Esophagus muscularis mucosa (tissue), 4 donors: ENCODE data around the gene USP47. TPM values are rescaled to one million over a fixed set of nuclear protein-coding genes. Genes with fewer than 3 reads are reported as not detected.

Experiments used
- DNase-seq: peaks from one replicate; pipeline ENCODE4 v3.0.0-alpha.2; 2017; ENCODE audit errors: extremely low spot score
- H3K27ac ChIP-seq, 4 donors: fragments of 200-600 bp; sonication (generic); replicated peaks in 1 of 4; 1 replicate in 3 of 4; 2 replicates in 1 of 4; pipeline ENCODE4 v1.5.1; 2016 to 2019; ENCODE audit warnings: mild to moderate bottlenecking in 1 of 4
- H3K27me3 ChIP-seq, 4 donors: fragments of 200-600 bp; sonication (generic); one replicate each; pipeline versions ENCODE4 v1.5.1 to v1.6.0; 2016 to 2019
- H3K36me3 ChIP-seq, 4 donors: fragments of 200-600 bp; sonication (generic); one replicate each; pipeline ENCODE4 v1.5.1; 2016 to 2019
- H3K4me1 ChIP-seq, 4 donors: fragments of 200-600 bp; sonication (generic); one replicate each; pipeline ENCODE4 v1.5.1; 2016 to 2019
- H3K4me3 ChIP-seq, 4 donors: fragments of 200-600 bp; sonication (generic); 1 replicate in 2 of 4; 2 replicates in 2 of 4; pipeline ENCODE4 v1.5.1; 2016 to 2019; ENCODE audit warnings: mild to moderate bottlenecking in 4 of 4, moderate library complexity in 1 of 4
- H3K9me3 ChIP-seq, 4 donors: fragments of 200-600 bp; sonication (generic); 1 replicate in 3 of 4; 2 replicates in 1 of 4; pipeline ENCODE4 v1.5.1; 2016 to 2019
- EP300 ChIP-seq: sonication (generic); formaldehyde crosslinking; IDR thresholded peaks from one replicate; pipeline ENCODE4 v1.6.1; 2017; ENCODE audit warnings: antibody characterized with exemption
- POLR2A ChIP-seq: fragments of 450-650 bp; IDR thresholded peaks from one replicate; pipeline ENCODE4 v1.6.1; 2017; ENCODE audit warnings: antibody characterized with exemption, moderate library complexity, mild to moderate bottlenecking, low read depth
- POLR2AphosphoS5 ChIP-seq, 2 donors: sonication (generic); formaldehyde crosslinking; IDR thresholded peaks; one replicate each; pipeline ENCODE4 v1.6.1; 2017; ENCODE audit warnings: antibody characterized with exemption in 2 of 2
- WGBS: methylation state at CpG from one replicate; pipeline ENCODE4 v1.1.5; 2018; 5-methylcytosine and 5-hydroxymethylcytosine counted together
- intact Hi-C: fragments of 100-400 bp; cut with DNase I; formaldehyde crosslinking; loops from one replicate; pipeline ENCODE4 v1.15.1; 2023
- total RNA-seq, 4 donors: library from RNA; depleted of rRNA; stranded (reverse); fragments of >200 nt; gene quantifications; one replicate each; pipeline versions ENCODE4 v1.1.0 to v1.2.1, GENCODE V29; 2016
- TF ChIP-seq, protein P1 (sequence below), 3 experiments: fragments of 200-600 bp in 2 of 3; fragments of 450-650 bp in 1 of 3; sonication (generic) in 2 of 3; IDR thresholded peaks; one replicate each; pipeline ENCODE4 v1.5.1; 2017 to 2019; ENCODE audit warnings: antibody characterized with exemption in 3 of 3, mild to moderate bottlenecking in 2 of 3, moderate library complexity in 1 of 3

USP47 gene
- total RNA-seq, 4 donors from 2014 or later = 86.2 to 112 (median 96.5) TPM

DNA sequence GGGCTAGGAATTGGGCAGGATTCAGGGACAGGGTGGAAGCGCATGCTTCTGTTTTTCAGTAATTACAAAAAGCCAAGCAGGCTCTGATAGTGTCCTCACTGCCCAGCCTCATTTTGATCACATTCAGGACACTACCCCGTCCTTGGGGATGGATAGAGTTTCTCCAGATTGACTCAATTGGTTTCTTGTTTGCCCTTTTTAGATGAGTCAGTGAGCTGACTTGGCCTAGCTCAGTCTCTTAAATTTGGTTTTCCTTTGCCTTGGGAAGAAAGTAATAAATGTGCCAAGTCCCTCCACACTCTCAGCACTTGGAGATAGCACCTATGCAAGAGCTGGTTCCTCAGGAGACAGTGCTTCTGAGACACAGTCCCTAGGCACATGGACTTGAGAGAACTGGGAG, 141.2 kb downstream of the USP47 start:
- 89% methylated on average over 2 of the region's 2 CpGs for WGBS
- H3K4me1 ChIP-seq = peaks cover 40 to 77% (median 60%) of the 10 kb centered on the region in 4 donors
- intact Hi-C loops = no loop called here
- H3K36me3 ChIP-seq = no peaks in the 10 kb centered on the region
- H3K27ac ChIP-seq = no peak overlapping the region
- no peaks in the 10 kb centered on the region for H3K9me3 ChIP-seq
- DNase-seq = no peak
- TF ChIP-seq POLR2AphosphoS5 (IDR thresholded peaks at IDR 0.05) (no peak), POLR2A (no peak), EP300 (no peak)
- TF ChIP-seq, protein P1, sequence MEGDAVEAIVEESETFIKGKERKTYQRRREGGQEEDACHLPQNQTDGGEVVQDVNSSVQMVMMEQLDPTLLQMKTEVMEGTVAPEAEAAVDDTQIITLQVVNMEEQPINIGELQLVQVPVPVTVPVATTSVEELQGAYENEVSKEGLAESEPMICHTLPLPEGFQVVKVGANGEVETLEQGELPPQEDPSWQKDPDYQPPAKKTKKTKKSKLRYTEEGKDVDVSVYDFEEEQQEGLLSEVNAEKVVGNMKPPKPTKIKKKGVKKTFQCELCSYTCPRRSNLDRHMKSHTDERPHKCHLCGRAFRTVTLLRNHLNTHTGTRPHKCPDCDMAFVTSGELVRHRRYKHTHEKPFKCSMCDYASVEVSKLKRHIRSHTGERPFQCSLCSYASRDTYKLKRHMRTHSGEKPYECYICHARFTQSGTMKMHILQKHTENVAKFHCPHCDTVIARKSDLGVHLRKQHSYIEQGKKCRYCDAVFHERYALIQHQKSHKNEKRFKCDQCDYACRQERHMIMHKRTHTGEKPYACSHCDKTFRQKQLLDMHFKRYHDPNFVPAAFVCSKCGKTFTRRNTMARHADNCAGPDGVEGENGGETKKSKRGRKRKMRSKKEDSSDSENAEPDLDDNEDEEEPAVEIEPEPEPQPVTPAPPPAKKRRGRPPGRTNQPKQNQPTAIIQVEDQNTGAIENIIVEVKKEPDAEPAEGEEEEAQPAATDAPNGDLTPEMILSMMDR (IDR thresholded peaks at IDR 0.05) = no peak
- H3K4me3 ChIP-seq = no peak overlapping the region
- H3K27me3 ChIP-seq = no peaks in the 10 kb centered on the region

DNA sequence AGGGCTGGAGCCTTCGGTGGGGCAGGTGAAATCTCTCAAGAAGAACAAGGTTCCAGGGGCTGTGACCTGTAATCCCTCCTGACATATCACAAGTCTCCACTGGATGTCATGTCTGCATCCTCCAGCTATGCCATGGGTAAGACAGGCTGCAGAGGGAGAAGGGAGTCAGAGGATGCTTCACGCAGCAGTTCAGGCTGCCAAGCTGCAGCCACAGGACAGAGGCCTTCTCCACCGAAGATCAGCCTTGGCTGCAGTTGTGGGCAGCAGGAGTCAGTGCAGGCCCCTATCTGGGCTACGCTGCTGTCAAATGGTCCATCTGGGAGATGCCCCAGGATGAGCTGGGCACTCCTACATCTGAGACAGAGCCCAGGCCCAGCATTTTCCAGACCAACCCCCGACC, 141.7 kb downstream of the USP47 start:
- Histone ChIP-seq H3K4me1 (peaks cover 40 to 77% (median 60%) of the 10 kb centered on the region in 4 donors), H3K36me3 (no peaks in the 10 kb centered on the region)
- intact Hi-C loops = no loop called here

DNA sequence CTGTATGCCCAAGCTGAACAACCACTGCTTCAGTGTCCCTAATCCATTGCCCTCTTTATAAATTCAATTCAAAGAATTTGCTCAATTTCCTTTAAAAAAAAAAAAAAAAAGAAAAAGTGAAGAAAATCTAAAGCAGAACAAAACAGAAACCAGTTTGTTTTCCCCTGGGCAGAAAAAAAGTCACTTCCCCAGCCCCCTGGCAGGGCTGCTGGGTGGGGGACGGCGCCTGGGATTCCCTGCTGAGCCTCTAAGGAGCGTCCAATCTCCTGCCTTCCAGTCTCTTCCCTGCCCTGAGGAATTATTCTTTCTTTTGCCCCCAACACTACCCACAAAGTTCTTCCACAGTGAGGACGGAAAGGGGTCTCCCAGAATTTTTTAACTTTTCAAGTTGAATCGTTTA, 142.8 kb downstream of the USP47 start:
- H3K27me3 ChIP-seq = no peaks in the 10 kb centered on the region
- no peak overlapping the region for H3K27ac ChIP-seq
- TF ChIP-seq POLR2AphosphoS5 (IDR thresholded peaks at IDR 0.05) = no peak
- TF ChIP-seq POLR2A = no peak
- TF ChIP-seq, protein P1 (IDR thresholded peaks at IDR 0.05) = no peak
- TF ChIP-seq EP300 = no peak
- intact Hi-C loops = no loop called here
- 70% methylated on average over 5 of the region's 5 CpGs for WGBS
- peaks cover 35 to 71% (median 55%) of the 10 kb centered on the region in 4 donors for H3K4me1 ChIP-seq
- H3K4me3 ChIP-seq = no peak overlapping the region
- H3K36me3 ChIP-seq = no peaks in the 10 kb centered on the region
- no peaks in the 10 kb centered on the region for H3K9me3 ChIP-seq
- DNase-seq = no peak

More for the DNA sequence above, 141.7 kb downstream of the USP47 start:
- H3K27ac ChIP-seq = no peak overlapping the region
- no peak for TF ChIP-seq POLR2A
- DNase-seq = no peak
- H3K27me3 ChIP-seq = no peaks in the 10 kb centered on the region
- WGBS = 60% methylated on average over 3 of the region's 5 CpGs
- H3K9me3 ChIP-seq = no peaks in the 10 kb centered on the region
- no peak overlapping the region for H3K4me3 ChIP-seq

DNA sequence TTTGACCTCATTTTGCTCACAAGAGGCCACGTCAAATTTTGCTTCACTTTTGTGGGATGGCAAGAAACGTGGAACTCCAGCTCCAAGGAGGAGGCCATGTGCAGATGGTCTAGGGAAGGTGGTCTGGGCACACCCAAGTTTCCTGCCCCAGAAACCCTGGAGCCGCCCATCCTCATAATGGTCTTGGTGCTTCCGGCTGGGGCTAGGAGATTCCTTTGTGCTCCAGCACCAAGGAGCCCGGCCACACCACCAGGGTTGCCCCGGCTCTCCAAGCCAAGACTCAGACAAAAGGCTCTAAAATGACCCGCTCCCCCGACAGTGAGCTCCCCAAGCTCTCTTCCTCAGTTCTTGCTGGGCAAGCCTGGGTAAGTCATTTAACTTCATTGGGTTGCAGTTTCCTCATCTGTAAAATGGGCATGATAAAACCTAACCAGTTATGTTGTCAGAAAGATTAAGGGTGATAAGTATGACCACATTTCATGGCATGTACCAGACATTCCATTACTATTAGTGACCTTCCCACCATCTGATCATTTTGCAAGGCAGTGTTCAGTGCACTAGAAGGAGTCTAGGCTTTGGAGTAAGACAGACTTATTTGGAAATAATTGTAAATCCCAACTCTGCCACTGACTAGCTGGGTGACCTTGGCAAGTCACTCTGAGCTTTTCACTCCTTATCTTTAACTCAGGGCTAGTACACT, 143.4 kb downstream of the USP47 start:
- H3K27ac ChIP-seq = no peak overlapping the region
- TF ChIP-seq EP300 (no peak), POLR2AphosphoS5 (IDR thresholded peaks at IDR 0.05) (no peak), POLR2A (no peak)
- TF ChIP-seq, protein P1 (IDR thresholded peaks at IDR 0.05) = no peak
- intact Hi-C loops = no loop called here
- 78% methylated on average over 3 of the region's 8 CpGs for WGBS
- no peaks in the 10 kb centered on the region for H3K27me3 ChIP-seq
- peaks cover 33 to 71% (median 54%) of the 10 kb centered on the region in 4 donors for H3K4me1 ChIP-seq
- H3K36me3 ChIP-seq = no peaks in the 10 kb centered on the region
- no peak for DNase-seq
- H3K4me3 ChIP-seq = no peak overlapping the region
- no peaks in the 10 kb centered on the region for H3K9me3 ChIP-seq

DNA sequence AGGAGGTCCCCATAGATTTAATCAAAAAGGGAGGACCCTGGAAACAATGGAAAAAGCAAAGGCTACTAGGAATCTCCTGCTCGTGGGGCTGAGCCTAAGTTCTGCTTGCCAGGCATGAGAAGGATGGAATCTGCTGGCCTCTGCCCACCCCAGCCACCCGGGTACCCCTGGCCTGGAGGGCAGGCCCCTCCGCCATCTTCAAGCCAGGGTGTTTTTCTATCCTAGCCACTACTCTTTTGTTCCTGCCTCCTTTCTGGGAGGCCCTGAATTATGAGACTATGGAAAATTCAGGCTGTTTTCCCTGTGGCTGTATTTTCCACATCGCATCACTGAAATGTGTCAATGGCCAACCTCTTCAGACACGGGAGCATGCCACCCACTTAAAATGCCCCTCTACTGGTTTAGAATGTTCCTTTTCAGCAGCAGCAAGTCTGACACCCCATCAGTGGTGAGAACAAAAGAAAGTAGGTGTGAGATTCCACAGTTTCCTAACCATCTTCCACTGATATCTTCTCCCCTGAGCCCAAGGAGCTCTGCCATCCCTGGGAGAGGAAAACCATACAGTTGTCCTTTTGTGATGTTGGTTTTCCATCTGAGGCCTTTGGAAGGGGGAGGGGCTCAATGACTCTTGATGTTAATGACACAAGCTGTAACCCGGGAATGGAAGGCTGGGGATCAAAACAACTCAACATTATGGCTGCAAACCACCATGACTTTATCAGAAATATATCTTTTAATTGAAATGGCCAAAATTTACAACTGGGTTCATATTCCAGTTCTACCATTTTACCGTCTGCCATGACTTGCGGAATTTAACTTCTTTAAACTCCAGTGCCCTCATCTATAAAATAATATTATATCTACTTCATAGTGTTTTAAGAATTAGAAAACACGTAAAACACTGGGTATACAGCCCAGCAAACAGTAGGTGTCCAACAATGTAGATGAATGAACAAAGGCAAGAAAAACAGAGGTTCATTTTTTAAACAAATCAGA, 144.5 kb downstream of the USP47 start:
- no peak for DNase-seq
- Histone ChIP-seq H3K27me3 (no peaks in the 10 kb centered on the region), H3K27ac (no peak overlapping the region), H3K4me3 (no peak overlapping the region), H3K4me1 (peaks cover 35 to 62% (median 46%) of the 10 kb centered on the region in 4 donors), H3K36me3 (no peaks in the 10 kb centered on the region), H3K9me3 (no peaks in the 10 kb centered on the region)
- TF ChIP-seq POLR2AphosphoS5 (IDR thresholded peaks at IDR 0.05) (no peak), POLR2A (no peak), EP300 (no peak)
- TF ChIP-seq, protein P1 (IDR thresholded peaks at IDR 0.05) = no peak
- 88% methylated on average over 9 of the region's 9 CpGs for WGBS
- intact Hi-C loops = no loop called here
